Inflammatory macrophage treated with lipopolysaccharide for 4 hours (primary cell): Measurements from ENCODE around the gene MLLT3.

Experiments used
- DNase-seq: peaks from one replicate; pipeline ENCODE4 v3.0.0-alpha.2; 2020

Gene MLLT3

GRCh38 chr9:20369391-20369790, 252.9 kb downstream of the MLLT3 start:
- no peak for DNase-seq

GRCh38 chr9:20367855-20368254, 254.4 kb downstream of the MLLT3 start:
- no peak for DNase-seq

GRCh38 chr9:20364959-20365358, 257.3 kb downstream of the MLLT3 start:
- no peak for DNase-seq

- no peak for DNase-seq
Observed at GRCh38 chr9:20363233-20363632, 259.1 kb downstream of the MLLT3 start.

- DNase-seq: no peak
Observed at GRCh38 chr9:20361656-20362570, 260.4 kb downstream of the MLLT3 start.

GRCh38 chr9:20361229-20361628, 261.1 kb downstream of the MLLT3 start:
- DNase-seq: no peak

GRCh38 chr9:20358207-20358606, 264.1 kb downstream of the MLLT3 start:
- peak; percentile 21 for DNase-seq

GRCh38 chr9:20357037-20357432, 265.3 kb downstream of the MLLT3 start:
- no peak for DNase-seq

GRCh38 chr9:20356403-20357036, 265.8 kb downstream of the MLLT3 start:
- peak; percentile 39 for DNase-seq

GRCh38 chr9:20355022-20355421, 267.3 kb downstream of the MLLT3 start:
- no peak for DNase-seq

- peak; percentile 8 for DNase-seq
Observed at GRCh38 chr9:20353931-20354652, 268.2 kb downstream of the MLLT3 start.

GRCh38 chr9:20353524-20353923, 268.8 kb downstream of the MLLT3 start:
- DNase-seq: no peak

- no peak for DNase-seq
Observed at GRCh38 chr9:20352591-20352990, 269.7 kb downstream of the MLLT3 start.

GRCh38 chr9:20351715-20352114, 270.6 kb downstream of the MLLT3 start:
- no peak for DNase-seq

- DNase-seq: no peak
Observed at GRCh38 chr9:20349568-20349967, 272.7 kb downstream of the MLLT3 start.

- DNase-seq: no peak
Observed at GRCh38 chr9:20343325-20343724, 279.0 kb downstream of the MLLT3 start.

- DNase-seq: no peak
Observed at GRCh38 chr9:20340511-20340861, 281.8 kb downstream of the MLLT3 start.

- no peak for DNase-seq
Observed at GRCh38 chr9:20335668-20336332, 286.5 kb downstream of the MLLT3 start.

GRCh38 chr9:20333991-20334390, 288.3 kb downstream of the MLLT3 start:
- no peak for DNase-seq

GRCh38 chr9:20331095-20331685, 291.1 kb downstream of the MLLT3 start:
- DNase-seq: no peak

- no peak for DNase-seq
Observed at GRCh38 chr9:20330688-20331087, 291.6 kb downstream of the MLLT3 start.

GRCh38 chr9:20326516-20326915, 295.8 kb downstream of the MLLT3 start:
- no peak for DNase-seq

- DNase-seq: no peak
Observed at GRCh38 chr9:20325008-20325407, 297.3 kb downstream of the MLLT3 start.
